ENCODE data around the gene FBXO34. TPM values are rescaled to one million over a fixed set of nuclear protein-coding genes. Genes with fewer than 3 reads are reported as not detected.
"Not testable (repeated sequence)": the region's sequence is repeated elsewhere in the genome, so short reads cannot be mapped to it uniquely, and the experiment has no call there.

FBXO34 gene
- total RNA-seq, 4 donors from 2014 or later = 17.3 to 23.3 (median 18.7) TPM

DNA sequence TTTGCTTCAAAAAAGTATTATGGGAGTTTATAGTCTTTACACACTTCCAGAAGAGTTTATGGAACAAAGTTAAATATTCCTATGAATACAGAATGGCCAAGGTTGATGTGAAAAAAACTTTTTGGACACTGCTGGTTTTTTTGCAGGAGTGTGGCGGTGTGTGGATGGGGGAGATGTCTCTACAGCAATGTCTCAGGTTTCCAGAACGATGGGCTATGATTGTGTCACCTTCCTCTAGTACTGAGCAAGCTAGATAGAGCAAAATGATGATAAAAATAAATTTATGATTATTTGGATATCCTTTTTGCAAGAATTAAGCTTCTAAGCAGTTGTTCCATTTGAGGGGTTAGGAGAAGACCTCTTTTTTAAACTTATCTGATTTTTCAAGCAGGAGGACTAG, 37.9 kb downstream of the FBXO34 start:
- DNase-seq (ENCODE audit: low spot score) (no peak), ATAC-seq (ENCODE audit: low FRiP score) (no peak)
- TF ChIP-seq, protein P1, sequence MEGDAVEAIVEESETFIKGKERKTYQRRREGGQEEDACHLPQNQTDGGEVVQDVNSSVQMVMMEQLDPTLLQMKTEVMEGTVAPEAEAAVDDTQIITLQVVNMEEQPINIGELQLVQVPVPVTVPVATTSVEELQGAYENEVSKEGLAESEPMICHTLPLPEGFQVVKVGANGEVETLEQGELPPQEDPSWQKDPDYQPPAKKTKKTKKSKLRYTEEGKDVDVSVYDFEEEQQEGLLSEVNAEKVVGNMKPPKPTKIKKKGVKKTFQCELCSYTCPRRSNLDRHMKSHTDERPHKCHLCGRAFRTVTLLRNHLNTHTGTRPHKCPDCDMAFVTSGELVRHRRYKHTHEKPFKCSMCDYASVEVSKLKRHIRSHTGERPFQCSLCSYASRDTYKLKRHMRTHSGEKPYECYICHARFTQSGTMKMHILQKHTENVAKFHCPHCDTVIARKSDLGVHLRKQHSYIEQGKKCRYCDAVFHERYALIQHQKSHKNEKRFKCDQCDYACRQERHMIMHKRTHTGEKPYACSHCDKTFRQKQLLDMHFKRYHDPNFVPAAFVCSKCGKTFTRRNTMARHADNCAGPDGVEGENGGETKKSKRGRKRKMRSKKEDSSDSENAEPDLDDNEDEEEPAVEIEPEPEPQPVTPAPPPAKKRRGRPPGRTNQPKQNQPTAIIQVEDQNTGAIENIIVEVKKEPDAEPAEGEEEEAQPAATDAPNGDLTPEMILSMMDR (IDR thresholded peaks at IDR 0.05) = no peak

DNA sequence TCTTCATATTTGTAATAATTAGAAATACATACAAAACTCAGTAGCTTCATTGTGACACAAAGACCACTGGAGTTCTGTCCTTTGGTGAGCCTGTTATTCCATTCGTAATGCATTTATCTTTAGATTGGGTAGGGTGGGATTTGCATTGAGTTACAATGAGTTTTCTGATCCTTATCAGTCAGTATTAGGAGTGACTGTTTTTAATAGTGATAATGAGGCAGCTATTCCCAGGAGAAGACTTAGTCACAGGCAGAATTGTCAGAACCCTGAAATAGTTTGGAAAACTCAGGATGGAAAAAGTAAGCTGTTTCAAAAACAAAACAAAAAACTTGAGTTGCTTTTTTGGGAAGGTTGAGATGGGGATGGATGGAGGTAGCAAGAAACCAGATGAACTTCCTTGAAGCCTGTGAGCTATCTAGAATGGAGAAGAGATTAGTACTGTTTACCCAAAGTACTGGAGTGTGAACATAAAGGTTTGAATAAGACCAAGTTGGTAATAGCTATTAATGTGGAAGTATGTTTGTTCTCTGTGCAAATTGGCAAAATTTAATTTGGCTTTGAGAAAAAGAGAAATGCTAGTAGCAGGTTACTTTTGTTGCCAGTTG, 38.6 kb downstream of the FBXO34 start:
- TF ChIP-seq, protein P1 (IDR thresholded peaks at IDR 0.05) = no peak
- no peak for ATAC-seq (ENCODE audit: low FRiP score)
- DNase-seq (ENCODE audit: low spot score) = no peak

DNA sequence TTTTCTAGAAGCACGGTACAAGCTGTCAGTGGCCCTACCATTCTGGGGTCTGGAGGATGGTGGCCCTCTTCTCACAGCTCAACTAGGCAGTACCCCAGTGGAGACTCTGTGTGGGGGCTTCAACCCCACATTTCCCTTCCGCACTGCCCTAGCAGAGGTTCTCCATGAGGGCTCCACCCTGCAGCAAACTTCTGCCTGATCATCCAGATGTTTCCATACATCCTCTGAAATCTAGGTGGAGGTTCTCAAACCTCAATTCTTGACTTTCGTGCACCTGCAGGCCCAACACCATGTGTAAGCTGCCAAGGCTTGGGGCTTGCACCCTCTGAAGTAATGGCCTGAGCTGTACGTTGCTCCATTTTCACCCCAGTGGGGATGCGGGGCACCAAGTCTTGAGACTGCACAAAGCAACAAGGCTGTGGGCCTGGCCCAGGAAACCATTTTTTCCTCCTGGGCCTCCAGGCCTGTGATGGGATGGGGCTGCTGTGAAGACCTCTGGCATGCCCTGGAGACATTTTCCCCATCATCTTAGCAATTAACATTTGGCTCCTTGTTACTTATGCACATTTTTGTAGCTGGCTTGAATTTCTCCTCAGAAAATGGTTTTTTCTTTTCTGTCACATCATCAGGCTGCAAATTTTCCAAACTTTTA, 41.3 kb downstream of the FBXO34 start:
- ATAC-seq (ENCODE audit: low FRiP score) = not testable (repeated sequence)

DNA sequence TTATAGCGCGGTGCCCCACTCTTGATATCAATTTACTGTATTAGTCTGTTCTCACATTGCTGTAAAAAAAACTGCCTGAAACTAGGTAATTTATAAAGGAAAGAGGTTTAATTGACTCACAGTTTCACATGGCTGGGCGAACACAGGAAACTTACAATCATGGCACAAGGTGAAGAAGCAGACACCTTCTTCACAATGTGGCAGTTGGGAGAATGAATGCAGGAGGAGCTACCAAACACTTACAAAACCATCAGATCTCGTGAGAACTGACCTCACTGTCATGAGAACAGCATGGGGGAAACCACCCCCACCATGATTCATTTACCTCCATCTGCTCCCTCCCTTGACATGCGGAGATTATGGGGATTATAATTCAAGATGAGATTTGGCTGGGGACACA, 42.3 kb downstream of the FBXO34 start:
- ATAC-seq (ENCODE audit: low FRiP score) (no peak), DNase-seq (ENCODE audit: low spot score) (no peak)
- TF ChIP-seq, protein P1 (IDR thresholded peaks at IDR 0.05) = no peak

More for the DNA sequence above, 41.3 kb downstream of the FBXO34 start:
- DNase-seq (ENCODE audit: low spot score) = not testable (repeated sequence)

DNA sequence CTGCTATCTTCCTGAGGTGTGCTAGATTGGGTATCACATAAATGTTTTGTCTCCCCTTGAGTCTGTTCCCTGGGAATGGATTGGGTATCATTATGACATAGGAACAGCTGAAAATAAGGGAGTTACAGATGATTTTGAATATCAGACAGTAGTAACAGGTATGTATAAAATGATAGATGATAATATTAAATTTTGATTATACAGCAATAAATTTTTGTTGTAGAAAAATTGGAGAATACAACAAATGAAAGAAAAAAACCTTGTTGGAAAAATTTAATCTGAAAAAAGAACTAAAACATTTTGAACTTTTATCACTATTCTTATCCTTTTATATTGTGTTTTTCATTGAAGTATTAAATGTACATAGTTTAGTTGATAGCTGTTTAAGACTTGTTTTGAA, 43.2 kb downstream of the FBXO34 start:
- TF ChIP-seq, protein P1 (IDR thresholded peaks at IDR 0.05) = no peak
- no peak for ATAC-seq (ENCODE audit: low FRiP score)
- no peak for DNase-seq (ENCODE audit: low spot score)

DNA sequence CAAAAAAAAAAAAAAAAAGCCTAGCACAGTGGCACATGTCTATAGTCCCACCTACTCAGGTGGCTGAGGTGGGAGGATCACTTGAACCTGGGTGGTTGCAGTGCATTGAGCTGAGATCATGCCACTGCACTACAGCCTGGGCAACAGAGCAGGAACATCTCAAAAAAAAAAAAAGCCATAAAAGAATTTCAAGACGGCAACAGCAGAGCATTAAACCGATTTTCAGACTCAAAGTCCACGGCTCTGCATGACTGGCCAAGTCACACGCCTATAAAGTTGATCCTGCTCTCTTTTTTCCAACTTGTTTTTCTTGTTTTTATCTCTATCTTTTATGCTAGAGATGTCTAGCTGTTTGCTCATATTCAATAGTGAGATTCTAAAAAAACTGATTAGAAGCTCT, 45.3 kb downstream of the FBXO34 start:
- ATAC-seq (ENCODE audit: low FRiP score) (no peak), DNase-seq (ENCODE audit: low spot score) (no peak)
- TF ChIP-seq, protein P1 (IDR thresholded peaks at IDR 0.05) = no peak

DNA sequence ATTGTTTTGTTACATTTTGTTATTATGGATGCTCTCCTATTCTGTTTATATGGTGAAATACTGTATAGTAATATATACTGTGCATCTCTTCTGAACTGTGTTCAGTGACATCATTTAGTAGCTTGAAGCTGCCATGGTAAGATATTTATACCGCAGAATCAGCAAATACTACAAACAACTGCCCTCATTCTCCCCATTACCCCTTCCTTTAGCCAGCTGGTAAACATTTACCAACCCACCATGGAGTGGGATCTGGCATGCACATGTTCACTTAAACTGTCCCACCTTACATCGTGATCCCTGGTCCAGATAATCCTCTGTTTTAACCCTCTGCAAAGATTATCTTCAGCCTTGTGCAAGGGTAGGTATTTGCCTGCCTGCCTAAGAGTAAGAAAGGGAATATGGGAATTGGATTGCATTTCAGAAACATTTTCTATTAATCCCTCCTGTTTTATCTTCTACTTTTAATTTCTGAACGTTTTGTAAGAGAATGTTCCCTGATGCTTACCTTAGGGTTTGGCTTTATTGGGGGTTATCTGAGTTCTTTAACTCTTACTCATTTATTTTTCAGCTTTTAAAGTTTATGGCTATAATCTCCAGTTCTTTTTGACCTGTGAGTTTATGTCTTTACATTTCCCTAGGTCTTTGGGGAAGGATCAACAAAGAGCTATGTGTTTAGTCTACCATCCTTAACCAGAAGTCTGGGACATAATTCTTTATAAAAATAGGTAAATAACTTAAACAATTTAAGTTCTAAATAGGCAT, 46.5 kb downstream of the FBXO34 start:
- ATAC-seq (ENCODE audit: low FRiP score) = no peak
- TF ChIP-seq, protein P1 (IDR thresholded peaks at IDR 0.05) = no peak

More for the DNA sequence above, 46.5 kb downstream of the FBXO34 start:
- DNase-seq (ENCODE audit: low spot score) = no peak
